HepG2 (cell line): ENCODE measurements around the gene ALPK3. TPM values are rescaled to one million over a fixed set of nuclear protein-coding genes. Genes with fewer than 3 reads are reported as not detected.

Source experiments
- CBX1 ChIP-seq: IDR thresholded peaks from one replicate; pipeline ENCODE4 v1.6.1; 2016; ENCODE audit warnings: antibody characterized with exemption, low read depth
- FOSL2 ChIP-seq: sonication (generic); formaldehyde crosslinking; IDR thresholded peaks from 2 replicates; pipeline ENCODE4 v1.4.0; 2020; ENCODE audit warnings: missing genetic modification reagents
- JUN ChIP-seq: sonication (generic); formaldehyde crosslinking; IDR thresholded peaks from 2 replicates; pipeline ENCODE4 v1.4.0; 2020; ENCODE audit warnings: mild to moderate bottlenecking, missing genetic modification reagents
- PCBP1 ChIP-seq: fragments of 200-400 bp; formaldehyde crosslinking; IDR thresholded peaks from 2 replicates; pipeline ENCODE4 v1.6.1; 2017; ENCODE audit warnings: mild to moderate bottlenecking, low read depth, low read length, borderline replicate concordance
- SIN3A ChIP-seq: IDR thresholded peaks from 2 replicates; pipeline ENCODE4 v1.6.1; 2011; ENCODE audit warnings: low read depth, mild to moderate bottlenecking, control low read depth, low read length, borderline replicate concordance
- ZBTB42 ChIP-seq: sonication (generic); formaldehyde crosslinking; IDR thresholded peaks from 2 replicates; pipeline ENCODE4 v1.5.0; 2020; ENCODE audit warnings: mild to moderate bottlenecking, missing genetic modification reagents
- ZBTB7B ChIP-seq: sonication (generic); formaldehyde crosslinking; IDR thresholded peaks from 2 replicates; pipeline ENCODE4 v1.4.0; 2020; ENCODE audit warnings: missing genetic modification reagents
- ZNF17 ChIP-seq: sonication (generic); formaldehyde crosslinking; IDR thresholded peaks from 2 replicates; pipeline ENCODE4 v1.5.0; 2020; ENCODE audit warnings: mild to moderate bottlenecking, missing genetic modification reagents
- ZNF264 ChIP-seq: sonication (generic); formaldehyde crosslinking; IDR thresholded peaks from 2 replicates; pipeline ENCODE4 v1.4.0; 2020; ENCODE audit warnings: missing genetic modification reagents
- ZNF335 ChIP-seq: sonication (generic); formaldehyde crosslinking; IDR thresholded peaks from 2 replicates; pipeline ENCODE4 v1.4.0; 2020; ENCODE audit warnings: missing genetic modification reagents
- polyA plus RNA-seq, 8 experiments: library from polyadenylated mRNA; depleted of rRNA in 3 of 8; stranded (reverse) in 7 of 8; unstranded in 1 of 8; fragments of >200 nt; fragmentation: Illumina TruSeq in 4 of 8; extraction: Trizol in 4 of 8; gene quantifications; 2 replicates each; pipeline versions ENCODE4 v1.2.1 to v1.2.3, GENCODE V29; 2011 to 2016; ENCODE audit warnings: low read depth in 4 of 8, missing spikeins in 1 of 8, mixed read lengths in 1 of 8; ENCODE audit not compliant: insufficient read depth in 1 of 8
- total RNA-seq, 5 experiments: library from RNA; depleted of rRNA; stranded (reverse); fragments of >200 nt; fragmentation: Illumina TruSeq; extraction: Trizol; gene quantifications; 2 replicates each; pipeline ENCODE4 v1.2.3, GENCODE V29; 2016; ENCODE audit warnings: low read depth in 1 of 5
- TF ChIP-seq, protein P1 (sequence below): sonication (generic); formaldehyde crosslinking; IDR thresholded peaks from 2 replicates; pipeline ENCODE4 v1.5.0; 2020; ENCODE audit warnings: mild to moderate bottlenecking, missing genetic modification reagents, borderline replicate concordance
- TF ChIP-seq, protein P2 (sequence below): sonication (generic); formaldehyde crosslinking; IDR thresholded peaks from 2 replicates; pipeline ENCODE4 v1.5.0; 2020; ENCODE audit warnings: mild to moderate bottlenecking, low read depth, missing genetic modification reagents, borderline replicate concordance
- TF ChIP-seq, protein P3 (sequence below): sonication (generic); formaldehyde crosslinking; IDR thresholded peaks from 2 replicates; pipeline ENCODE4 v1.4.0; 2020; ENCODE audit warnings: mild to moderate bottlenecking, missing genetic modification reagents, borderline replicate concordance
- TF ChIP-seq, protein P4 (sequence below): sonication (generic); formaldehyde crosslinking; IDR thresholded peaks from 2 replicates; pipeline ENCODE4 v1.5.1; 2020; ENCODE audit warnings: missing genetic modification reagents, mild to moderate bottlenecking, borderline replicate concordance
- TF ChIP-seq, protein P5 (sequence below): sonication (generic); formaldehyde crosslinking; IDR thresholded peaks from 2 replicates; pipeline ENCODE4 v1.4.0; 2020; ENCODE audit warnings: missing genetic modification reagents

The ALPK3 gene
- total and polyA plus RNA-seq, 2 of the 13 experiments (the other 11 are each of a cell fraction or from before 2014, with no cell fraction given), result 0.04 to 0.42 TPM

DNA sequence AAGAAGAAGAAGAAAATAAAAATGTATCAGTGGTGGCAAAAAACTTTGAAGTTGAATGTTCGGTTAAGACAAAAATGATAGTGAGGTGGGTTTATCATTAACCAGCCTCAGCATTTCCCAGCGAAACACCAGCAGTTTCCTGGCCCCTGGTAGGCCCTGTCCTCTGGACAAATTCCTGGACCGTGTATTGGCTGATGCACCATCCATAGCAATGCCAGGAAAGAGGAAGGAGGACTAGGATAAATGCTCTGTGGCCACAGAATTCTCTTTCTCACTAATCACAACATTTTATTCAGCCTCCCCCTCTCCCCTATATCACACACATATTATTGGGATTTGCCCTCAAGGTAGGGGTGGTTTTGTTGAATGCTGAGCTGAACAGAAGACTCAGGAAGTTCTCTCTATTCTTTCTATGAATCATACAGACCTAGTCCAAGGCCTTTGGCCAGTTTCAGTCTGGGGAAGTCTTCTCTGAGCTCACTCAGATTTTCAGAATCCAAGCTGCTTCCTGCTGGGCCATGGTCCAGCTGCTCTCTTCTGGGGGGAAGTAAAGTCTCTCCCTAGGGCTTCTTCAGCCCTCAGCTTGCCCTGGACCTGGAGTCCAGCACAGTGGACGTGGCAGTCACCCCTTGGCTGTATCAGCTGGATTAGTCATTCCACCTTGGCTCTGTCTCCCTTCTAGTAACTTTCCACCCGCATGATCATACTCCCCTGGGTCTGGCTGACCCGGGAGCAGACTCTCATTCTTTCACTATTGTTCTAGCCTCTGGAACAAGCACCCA is 94.9 kb downstream of the ALPK3 start (continued):
- TF ChIP-seq, protein P1, sequence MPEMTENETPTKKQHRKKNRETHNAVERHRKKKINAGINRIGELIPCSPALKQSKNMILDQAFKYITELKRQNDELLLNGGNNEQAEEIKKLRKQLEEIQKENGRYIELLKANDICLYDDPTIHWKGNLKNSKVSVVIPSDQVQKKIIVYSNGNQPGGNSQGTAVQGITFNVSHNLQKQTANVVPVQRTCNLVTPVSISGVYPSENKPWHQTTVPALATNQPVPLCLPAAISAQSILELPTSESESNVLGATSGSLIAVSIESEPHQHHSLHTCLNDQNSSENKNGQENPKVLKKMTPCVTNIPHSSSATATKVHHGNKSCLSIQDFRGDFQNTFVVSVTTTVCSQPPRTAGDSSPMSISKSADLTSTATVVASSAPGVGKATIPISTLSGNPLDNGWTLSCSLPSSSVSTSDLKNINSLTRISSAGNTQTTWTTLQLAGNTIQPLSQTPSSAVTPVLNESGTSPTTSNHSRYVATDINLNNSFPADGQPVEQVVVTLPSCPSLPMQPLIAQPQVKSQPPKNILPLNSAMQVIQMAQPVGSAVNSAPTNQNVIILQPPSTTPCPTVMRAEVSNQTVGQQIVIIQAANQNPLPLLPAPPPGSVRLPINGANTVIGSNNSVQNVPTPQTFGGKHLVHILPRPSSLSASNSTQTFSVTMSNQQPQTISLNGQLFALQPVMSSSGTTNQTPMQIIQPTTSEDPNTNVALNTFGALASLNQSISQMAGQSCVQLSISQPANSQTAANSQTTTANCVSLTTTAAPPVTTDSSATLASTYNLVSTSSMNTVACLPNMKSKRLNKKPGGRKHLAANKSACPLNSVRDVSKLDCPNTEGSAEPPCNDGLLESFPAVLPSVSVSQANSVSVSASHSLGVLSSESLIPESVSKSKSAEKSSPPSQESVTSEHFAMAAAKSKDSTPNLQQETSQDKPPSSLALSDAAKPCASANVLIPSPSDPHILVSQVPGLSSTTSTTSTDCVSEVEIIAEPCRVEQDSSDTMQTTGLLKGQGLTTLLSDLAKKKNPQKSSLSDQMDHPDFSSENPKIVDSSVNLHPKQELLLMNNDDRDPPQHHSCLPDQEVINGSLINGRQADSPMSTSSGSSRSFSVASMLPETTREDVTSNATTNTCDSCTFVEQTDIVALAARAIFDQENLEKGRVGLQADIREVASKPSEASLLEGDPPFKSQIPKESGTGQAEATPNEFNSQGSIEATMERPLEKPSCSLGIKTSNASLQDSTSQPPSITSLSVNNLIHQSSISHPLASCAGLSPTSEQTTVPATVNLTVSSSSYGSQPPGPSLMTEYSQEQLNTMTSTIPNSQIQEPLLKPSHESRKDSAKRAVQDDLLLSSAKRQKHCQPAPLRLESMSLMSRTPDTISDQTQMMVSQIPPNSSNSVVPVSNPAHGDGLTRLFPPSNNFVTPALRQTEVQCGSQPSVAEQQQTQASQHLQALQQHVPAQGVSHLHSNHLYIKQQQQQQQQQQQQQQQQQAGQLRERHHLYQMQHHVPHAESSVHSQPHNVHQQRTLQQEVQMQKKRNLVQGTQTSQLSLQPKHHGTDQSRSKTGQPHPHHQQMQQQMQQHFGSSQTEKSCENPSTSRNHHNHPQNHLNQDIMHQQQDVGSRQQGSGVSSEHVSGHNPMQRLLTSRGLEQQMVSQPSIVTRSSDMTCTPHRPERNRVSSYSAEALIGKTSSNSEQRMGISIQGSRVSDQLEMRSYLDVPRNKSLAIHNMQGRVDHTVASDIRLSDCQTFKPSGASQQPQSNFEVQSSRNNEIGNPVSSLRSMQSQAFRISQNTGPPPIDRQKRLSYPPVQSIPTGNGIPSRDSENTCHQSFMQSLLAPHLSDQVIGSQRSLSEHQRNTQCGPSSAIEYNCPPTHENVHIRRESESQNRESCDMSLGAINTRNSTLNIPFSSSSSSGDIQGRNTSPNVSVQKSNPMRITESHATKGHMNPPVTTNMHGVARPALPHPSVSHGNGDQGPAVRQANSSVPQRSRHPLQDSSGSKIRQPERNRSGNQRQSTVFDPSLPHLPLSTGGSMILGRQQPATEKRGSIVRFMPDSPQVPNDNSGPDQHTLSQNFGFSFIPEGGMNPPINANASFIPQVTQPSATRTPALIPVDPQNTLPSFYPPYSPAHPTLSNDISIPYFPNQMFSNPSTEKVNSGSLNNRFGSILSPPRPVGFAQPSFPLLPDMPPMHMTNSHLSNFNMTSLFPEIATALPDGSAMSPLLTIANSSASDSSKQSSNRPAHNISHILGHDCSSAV (CRISPR knock-in tag), result no peak
- TF ChIP-seq, protein P2, sequence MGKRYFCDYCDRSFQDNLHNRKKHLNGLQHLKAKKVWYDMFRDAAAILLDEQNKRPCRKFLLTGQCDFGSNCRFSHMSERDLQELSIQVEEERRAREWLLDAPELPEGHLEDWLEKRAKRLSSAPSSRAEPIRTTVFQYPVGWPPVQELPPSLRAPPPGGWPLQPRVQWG (CRISPR knock-in tag), result no peak
- no peak for TF ChIP-seq ZNF335 (CRISPR knock-in tag)
- peak; percentile 92 for TF ChIP-seq FOSL2 (CRISPR knock-in tag)
- no peak for TF ChIP-seq PCBP1
- TF ChIP-seq, protein P3, sequence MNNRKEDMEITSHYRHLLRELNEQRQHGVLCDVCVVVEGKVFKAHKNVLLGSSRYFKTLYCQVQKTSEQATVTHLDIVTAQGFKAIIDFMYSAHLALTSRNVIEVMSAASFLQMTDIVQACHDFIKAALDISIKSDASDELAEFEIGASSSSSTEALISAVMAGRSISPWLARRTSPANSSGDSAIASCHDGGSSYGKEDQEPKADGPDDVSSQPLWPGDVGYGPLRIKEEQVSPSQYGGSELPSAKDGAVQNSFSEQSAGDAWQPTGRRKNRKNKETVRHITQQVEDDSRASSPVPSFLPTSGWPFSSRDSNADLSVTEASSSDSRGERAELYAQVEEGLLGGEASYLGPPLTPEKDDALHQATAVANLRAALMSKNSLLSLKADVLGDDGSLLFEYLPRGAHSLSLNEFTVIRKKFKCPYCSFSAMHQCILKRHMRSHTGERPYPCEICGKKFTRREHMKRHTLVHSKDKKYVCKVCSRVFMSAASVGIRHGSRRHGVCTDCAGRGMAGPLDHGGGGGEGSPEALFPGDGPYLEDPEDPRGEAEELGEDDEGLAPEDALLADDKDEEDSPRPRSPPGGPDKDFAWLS (CRISPR knock-in tag), result no peak
- no peak for TF ChIP-seq ZBTB7B
- no peak for TF ChIP-seq ZBTB42
- TF ChIP-seq JUN, result no peak
- no peak for TF ChIP-seq ZNF17 (CRISPR knock-in tag)
- TF ChIP-seq, protein P4, sequence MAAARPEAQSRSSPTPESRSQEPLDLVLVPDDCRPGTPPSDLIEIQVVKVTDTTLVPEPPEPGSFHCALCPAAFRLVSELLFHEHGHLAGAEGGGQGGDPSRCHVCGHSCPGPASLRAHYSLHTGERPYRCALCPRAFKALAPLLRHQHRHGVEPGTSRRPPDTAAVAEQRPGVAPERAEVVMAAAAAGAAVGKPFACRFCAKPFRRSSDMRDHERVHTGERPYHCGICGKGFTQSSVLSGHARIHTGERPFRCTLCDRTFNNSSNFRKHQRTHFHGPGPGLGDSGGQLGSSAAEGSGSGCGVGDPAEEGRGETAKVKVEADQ (CRISPR knock-in tag), result no peak
- TF ChIP-seq, protein P5, sequence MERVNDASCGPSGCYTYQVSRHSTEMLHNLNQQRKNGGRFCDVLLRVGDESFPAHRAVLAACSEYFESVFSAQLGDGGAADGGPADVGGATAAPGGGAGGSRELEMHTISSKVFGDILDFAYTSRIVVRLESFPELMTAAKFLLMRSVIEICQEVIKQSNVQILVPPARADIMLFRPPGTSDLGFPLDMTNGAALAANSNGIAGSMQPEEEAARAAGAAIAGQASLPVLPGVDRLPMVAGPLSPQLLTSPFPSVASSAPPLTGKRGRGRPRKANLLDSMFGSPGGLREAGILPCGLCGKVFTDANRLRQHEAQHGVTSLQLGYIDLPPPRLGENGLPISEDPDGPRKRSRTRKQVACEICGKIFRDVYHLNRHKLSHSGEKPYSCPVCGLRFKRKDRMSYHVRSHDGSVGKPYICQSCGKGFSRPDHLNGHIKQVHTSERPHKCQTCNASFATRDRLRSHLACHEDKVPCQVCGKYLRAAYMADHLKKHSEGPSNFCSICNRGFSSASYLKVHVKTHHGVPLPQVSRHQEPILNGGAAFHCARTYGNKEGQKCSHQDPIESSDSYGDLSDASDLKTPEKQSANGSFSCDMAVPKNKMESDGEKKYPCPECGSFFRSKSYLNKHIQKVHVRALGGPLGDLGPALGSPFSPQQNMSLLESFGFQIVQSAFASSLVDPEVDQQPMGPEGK (CRISPR knock-in tag), result no peak
- no peak for TF ChIP-seq CBX1
- TF ChIP-seq ZNF264 (CRISPR knock-in tag), result peak; percentile 74; the same call in 1 of the 2 replicates
- no peak for TF ChIP-seq SIN3A
